GM12892 (cell line): Measurements from ENCODE around the gene SHB.

Source experiments
- POLR2A ChIP-seq: IDR thresholded peaks from 2 replicates; pipeline ENCODE4 v1.6.1; 2011; ENCODE audit warnings: low read depth, low read length, control low read depth
- POLR2AphosphoS5 ChIP-seq: IDR thresholded peaks from 2 replicates; pipeline ENCODE4 v1.6.1; 2011; ENCODE audit warnings: low read depth, low read length, control low read depth
- TAF1 ChIP-seq: IDR thresholded peaks from 2 replicates; pipeline ENCODE4 v1.6.1; 2011; ENCODE audit warnings: low read depth, mild to moderate bottlenecking, control low read depth, low read length, borderline replicate concordance

DNA sequence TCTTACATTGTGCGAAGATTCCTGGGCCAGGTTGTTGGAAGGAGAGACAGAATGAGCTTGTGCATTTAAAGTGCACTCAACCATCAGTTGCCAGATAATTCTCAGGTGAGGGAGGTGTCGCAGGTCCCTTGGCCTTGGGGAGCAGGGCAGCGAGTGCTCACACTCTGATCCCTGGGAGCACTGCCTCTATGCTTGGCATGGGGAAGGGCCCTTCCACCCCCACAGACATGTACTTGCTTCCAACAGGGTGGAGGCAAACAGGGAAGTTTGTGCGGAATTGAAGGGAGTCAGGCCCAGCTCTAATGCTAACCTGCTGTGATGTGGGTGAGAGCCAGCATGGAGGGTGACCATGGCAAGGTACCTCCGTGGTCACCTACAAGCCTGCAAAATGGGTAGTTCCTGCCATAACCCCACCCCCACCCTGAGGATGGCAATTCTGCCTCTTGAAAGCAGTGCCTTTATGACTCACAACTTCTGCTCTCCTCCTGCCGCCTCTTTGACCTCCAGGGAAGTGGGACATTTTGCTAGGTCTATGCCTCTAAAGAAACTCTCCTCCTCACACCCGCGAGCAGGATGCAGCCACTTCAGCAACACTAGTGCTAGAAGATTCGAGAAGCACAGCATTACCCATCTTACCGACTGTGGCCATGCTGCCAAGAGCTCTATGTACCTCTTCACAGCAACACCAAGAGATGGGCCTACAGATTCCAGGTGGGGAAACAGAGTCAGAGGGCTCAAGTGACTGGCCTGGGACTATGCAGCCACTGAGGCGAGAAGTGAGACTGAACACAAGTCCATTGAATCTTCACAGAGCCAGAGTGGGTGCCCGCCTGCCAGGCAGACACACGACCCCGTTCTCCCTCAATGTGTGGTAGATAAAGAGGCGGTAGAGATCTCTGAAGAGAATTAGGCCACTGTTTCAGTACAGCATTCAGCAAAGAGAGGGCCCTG, 143.0 kb downstream of the SHB start:
- no peak for TF ChIP-seq POLR2A
- no peak for TF ChIP-seq POLR2AphosphoS5
- no peak for TF ChIP-seq TAF1
